ENCODE measurements around the gene ASCL3. TPM values are rescaled to one million over a fixed set of nuclear protein-coding genes. Genes with fewer than 3 reads are reported as not detected.

The ASCL3 gene
- total RNA-seq, 1 experiment from 2014 or later = not detected

DNA sequence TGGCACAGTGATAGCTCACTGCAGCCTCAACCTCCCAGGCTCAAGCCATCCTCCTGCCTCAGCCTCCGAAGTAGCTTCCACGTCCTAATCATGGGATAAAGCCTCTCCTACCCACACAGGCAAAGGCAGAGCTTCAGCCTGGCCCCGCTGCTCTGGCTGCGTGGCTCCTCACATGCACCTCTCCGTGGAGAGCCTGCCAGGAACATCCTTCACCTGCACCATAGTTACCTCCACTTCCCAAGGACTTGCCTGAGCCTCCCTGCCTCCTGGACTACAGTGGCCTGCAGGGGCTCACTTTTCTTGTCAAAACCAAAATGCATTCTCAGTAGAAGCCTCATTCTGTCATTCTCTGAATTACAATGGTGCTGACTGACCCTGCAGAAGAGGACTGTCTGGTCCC lies 16.6 kb downstream of the ASCL3 start:
- H3K36me3 ChIP-seq (ENCODE audit: low read depth, low read length) = no peaks in the 10 kb centered on the region
- no peaks in the 10 kb centered on the region for H3K9me2 ChIP-seq (replicated peaks; ENCODE audit: low read length)
- no TSS peak for BruUV-seq (replicated peaks)
- no peaks in the 10 kb centered on the region for H3K79me2 ChIP-seq (ENCODE audit: low read length)
- no peaks in the 10 kb centered on the region for H3K9me3 ChIP-seq (ENCODE audit: low read length)
- no peak overlapping the region for H3K27ac ChIP-seq (ENCODE audit: low read length)
- H3K9ac ChIP-seq (ENCODE audit: low read length) = no peak overlapping the region
- ChIA-PET POLR2A (ENCODE audit: unreplicated experiment) (no interaction called here), CTCF (interaction anchor here (0.6 kb wide), 1 partner anchor 325 kb away, joined by 5 read pairs; no protein-coding TSS in a partner anchor)
- DNase-seq (no peak), ATAC-seq (no peak)
- no peaks in the 10 kb centered on the region for H3K4me1 ChIP-seq (ENCODE audit: insufficient read depth, low read length)
- TF ChIP-seq CTCF (conservative IDR thresholded peaks at IDR 0.05; ENCODE audit: low read depth, low read length) = no peak
- H3K4me3 ChIP-seq (ENCODE audit: low read length) = no peak overlapping the region
- no peaks in the 10 kb centered on the region for H3K27me3 ChIP-seq (ENCODE audit: low read length)
- no peaks in the 10 kb centered on the region for H4K20me1 ChIP-seq (ENCODE audit: low read length)
- H3F3A ChIP-seq (ENCODE audit: low read length, unreplicated experiment) = no peaks in the 10 kb centered on the region
- H3K4me2 ChIP-seq (ENCODE audit: low read length) = no peak overlapping the region
- intact Hi-C loops (cut with micrococcal nuclease) = no loop called here
- H2AFZ ChIP-seq (ENCODE audit: low read length) = no peak overlapping the region

DNA sequence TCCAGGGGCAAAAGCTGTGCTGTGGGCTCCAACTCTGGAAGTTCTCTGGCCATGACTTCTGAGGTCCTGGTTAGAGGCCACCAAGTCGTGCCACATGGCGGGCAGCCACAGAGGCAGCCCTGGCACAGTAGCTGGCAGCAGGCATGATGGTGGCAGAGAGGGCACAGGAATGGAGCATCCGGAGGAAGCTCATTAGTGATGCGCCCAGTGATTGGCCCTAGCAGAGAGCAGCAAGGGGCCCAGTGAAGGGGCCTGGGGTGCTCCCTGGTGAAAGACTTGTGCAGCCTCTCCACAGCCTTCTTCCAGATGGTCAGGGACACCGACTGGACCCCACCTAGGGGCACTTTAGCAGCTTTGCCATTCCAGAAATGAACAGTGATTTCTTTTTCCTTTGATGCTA lies 17.1 kb downstream of the ASCL3 start:
- no peak overlapping the region for H3K27ac ChIP-seq (ENCODE audit: low read length)
- ChIA-PET POLR2A (ENCODE audit: unreplicated experiment) (no interaction called here), CTCF (interaction anchor here (0.6 kb wide), 1 partner anchor 325 kb away, joined by 5 read pairs; no protein-coding TSS in a partner anchor)
- no peak overlapping the region for H3K4me2 ChIP-seq (ENCODE audit: low read length)
- no peak overlapping the region for H2AFZ ChIP-seq (ENCODE audit: low read length)
- TF ChIP-seq CTCF (conservative IDR thresholded peaks at IDR 0.05; ENCODE audit: low read depth, low read length) = no peak
- no peak for TF ChIP-seq EZH2 (IDR thresholded peaks at IDR 0.05; ENCODE audit: low read length, unreplicated experiment)
- TF ChIP-seq EZH2phosphoT487 (IDR thresholded peaks at IDR 0.05; ENCODE audit: borderline replicate concordance, low read length) = no peak
- no peak overlapping the region for H3K4me3 ChIP-seq (ENCODE audit: low read length)
- H3F3A ChIP-seq (ENCODE audit: low read length, unreplicated experiment) = no peaks in the 10 kb centered on the region
- no peaks in the 10 kb centered on the region for H3K9me2 ChIP-seq (replicated peaks; ENCODE audit: low read length)
- BruUV-seq (replicated peaks) = no TSS peak
- no peak for ATAC-seq
- no peaks in the 10 kb centered on the region for H3K4me1 ChIP-seq (ENCODE audit: insufficient read depth, low read length)
- H3K79me2 ChIP-seq (ENCODE audit: low read length) = no peaks in the 10 kb centered on the region
- intact Hi-C loops (cut with micrococcal nuclease) = no loop called here
- DNase-seq = no peak
- peaks cover 3% of the 10 kb centered on the region; the same call in 1 of the 2 replicates for H3K36me3 ChIP-seq (ENCODE audit: low read depth, low read length)
- H3K9me3 ChIP-seq (ENCODE audit: low read length) = no peaks in the 10 kb centered on the region
- no peak overlapping the region for H3K9ac ChIP-seq (ENCODE audit: low read length)
- no peaks in the 10 kb centered on the region for H4K20me1 ChIP-seq (ENCODE audit: low read length)
- H3K27me3 ChIP-seq (ENCODE audit: low read length) = no peaks in the 10 kb centered on the region

GRCh38 chr11:8922691-8923090 lies 20.1 kb downstream of the ASCL3 start:
- no TSS peak for BruUV-seq (replicated peaks)
- TF ChIP-seq EZH2phosphoT487 (IDR thresholded peaks at IDR 0.05; ENCODE audit: borderline replicate concordance, low read length) = no peak
- no peak for TF ChIP-seq EZH2 (IDR thresholded peaks at IDR 0.05; ENCODE audit: low read length, unreplicated experiment)
- no peak for TF ChIP-seq CTCF (conservative IDR thresholded peaks at IDR 0.05; ENCODE audit: low read depth, low read length)
- Histone ChIP-seq H4K20me1 (ENCODE audit: low read length) (no peaks in the 10 kb centered on the region), H3K4me2 (ENCODE audit: low read length) (no peak overlapping the region), H3F3A (ENCODE audit: low read length, unreplicated experiment) (no peaks in the 10 kb centered on the region), H3K9me2 (replicated peaks; ENCODE audit: low read length) (no peaks in the 10 kb centered on the region), H3K9me3 (ENCODE audit: low read length) (no peaks in the 10 kb centered on the region), H3K79me2 (ENCODE audit: low read length) (no peaks in the 10 kb centered on the region), H3K27me3 (ENCODE audit: low read length) (no peaks in the 10 kb centered on the region), H2AFZ (ENCODE audit: low read length) (no peak overlapping the region), H3K4me3 (ENCODE audit: low read length) (no peak overlapping the region), H3K9ac (ENCODE audit: low read length) (no peak overlapping the region), H3K27ac (ENCODE audit: low read length) (no peak overlapping the region), H3K36me3 (ENCODE audit: low read depth, low read length) (peaks cover 13% of the 10 kb centered on the region), H3K4me1 (ENCODE audit: insufficient read depth, low read length) (no peaks in the 10 kb centered on the region)
- ChIA-PET CTCF (no interaction called here), POLR2A (ENCODE audit: unreplicated experiment) (no interaction called here)
- DNase-seq = no peak
- intact Hi-C loops (cut with micrococcal nuclease) = no loop called here
- ATAC-seq = no peak

Measured in PC-3 (cell line).